Activated CD4-positive, alpha-beta T cell treated with anti-CD3 and anti-CD28 coated beads, Interleukin-2, Interleukin-4, amounts not matched to agents 100 ng/mL and 50 ng/mL, durations not matched to agents 16 hours and 8 hours (primary cell): ENCODE measurements around the gene ABCD1.
"Not testable (repeated sequence)": the region's sequence is repeated elsewhere in the genome, so short reads cannot be mapped to it uniquely, and the experiment has no call there.

Experiments used
- DNase-seq: peaks from one replicate; pipeline ENCODE4 v3.0.0-alpha.2; 2020; ENCODE audit warnings: low spot score

Gene ABCD1

DNA sequence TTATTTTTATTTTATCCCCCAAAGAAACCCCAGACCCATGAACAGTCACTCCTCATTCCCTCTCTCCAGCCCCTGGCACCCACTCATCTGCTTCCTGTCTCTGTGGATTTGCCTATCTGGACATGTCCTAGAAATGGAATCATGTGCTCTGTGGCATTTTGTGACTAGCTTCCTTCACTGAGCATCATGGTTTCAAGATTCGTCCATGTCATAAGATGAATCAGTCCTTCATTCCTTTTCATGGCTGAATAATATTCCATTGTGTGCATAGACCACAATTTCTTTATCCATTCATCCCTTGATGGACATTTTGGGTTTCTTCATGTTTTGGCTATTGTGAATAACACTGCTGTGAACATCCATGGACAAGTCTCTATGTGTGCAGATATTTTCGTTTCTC, 10.2 kb downstream of the ABCD1 start:
- no peak for DNase-seq

DNA sequence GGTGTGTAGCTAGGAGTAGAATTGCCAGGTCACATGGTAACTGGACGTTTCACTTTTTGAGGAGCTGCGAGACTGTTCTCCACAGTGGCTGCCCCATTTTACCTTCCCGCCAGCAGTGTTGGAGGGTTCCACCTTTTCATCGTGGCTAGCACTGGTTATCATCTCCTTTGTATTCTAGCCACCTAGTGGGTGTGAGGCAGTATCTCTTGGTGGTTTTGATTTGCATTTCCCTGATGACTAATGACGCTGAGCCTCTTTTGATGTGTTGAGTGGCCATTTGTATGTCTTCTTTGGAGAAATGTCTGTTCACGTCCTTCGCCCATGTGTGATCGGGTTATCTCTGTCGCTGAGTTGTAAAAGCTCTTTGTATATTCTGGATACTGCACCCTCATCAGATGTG, 10.6 kb downstream of the ABCD1 start:
- no peak for DNase-seq

DNA sequence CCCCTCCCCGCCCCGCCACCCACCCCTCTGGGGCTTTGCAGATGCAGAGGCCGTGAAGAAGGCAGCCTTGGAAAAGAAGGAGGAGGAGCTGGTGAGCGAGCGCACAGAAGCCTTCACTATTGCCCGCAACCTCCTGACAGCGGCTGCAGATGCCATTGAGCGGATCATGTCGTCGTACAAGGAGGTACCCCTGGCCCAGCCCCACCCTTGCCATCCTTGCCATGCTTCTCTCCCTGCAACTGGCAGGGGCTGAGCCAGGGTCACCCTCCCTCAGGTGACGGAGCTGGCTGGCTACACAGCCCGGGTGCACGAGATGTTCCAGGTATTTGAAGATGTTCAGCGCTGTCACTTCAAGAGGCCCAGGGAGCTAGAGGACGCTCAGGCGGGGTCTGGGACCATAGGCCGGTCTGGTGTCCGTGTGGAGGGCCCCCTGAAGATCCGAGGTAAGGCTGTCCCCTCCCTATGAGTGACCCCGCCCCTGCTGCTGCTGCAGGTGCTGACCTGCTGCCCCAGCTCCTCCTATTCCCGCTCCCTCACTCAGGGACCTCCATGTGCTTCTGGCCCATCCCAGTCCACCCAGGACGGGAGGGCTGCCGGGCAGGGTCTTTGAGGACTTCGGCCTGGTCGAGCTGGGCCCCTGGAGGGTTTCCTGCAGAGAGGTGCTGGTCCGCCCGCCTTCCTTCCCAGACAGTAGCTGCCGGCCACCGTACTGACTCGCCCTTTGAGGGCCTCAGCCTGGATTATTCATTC, 11.6 kb downstream of the ABCD1 start:
- no peak for DNase-seq

DNA sequence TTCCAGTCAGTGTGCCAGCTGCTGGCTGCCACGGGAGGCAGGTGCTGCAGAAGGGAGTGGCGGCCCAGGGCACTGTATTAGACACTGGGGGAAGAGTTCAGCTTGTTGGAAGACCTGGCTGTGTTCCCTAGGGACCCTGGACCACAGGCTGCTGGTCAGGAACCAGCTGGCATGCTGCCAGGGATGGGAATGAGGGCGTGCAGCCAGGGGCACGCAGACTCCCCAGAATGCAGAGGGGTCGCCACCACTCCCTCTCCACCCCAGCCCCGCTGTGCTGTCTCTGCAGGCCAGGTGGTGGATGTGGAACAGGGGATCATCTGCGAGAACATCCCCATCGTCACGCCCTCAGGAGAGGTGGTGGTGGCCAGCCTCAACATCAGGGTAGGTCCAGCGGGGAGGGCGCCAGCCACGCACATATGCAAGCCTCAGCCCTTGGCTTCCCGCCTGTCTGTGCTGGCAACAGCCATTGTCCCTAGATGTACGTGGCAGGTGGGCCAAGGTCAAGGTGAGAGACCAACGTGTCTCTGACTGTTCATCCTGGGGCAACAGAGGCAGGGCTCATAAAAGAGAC, 12.3 kb downstream of the ABCD1 start:
- no peak for DNase-seq

DNA sequence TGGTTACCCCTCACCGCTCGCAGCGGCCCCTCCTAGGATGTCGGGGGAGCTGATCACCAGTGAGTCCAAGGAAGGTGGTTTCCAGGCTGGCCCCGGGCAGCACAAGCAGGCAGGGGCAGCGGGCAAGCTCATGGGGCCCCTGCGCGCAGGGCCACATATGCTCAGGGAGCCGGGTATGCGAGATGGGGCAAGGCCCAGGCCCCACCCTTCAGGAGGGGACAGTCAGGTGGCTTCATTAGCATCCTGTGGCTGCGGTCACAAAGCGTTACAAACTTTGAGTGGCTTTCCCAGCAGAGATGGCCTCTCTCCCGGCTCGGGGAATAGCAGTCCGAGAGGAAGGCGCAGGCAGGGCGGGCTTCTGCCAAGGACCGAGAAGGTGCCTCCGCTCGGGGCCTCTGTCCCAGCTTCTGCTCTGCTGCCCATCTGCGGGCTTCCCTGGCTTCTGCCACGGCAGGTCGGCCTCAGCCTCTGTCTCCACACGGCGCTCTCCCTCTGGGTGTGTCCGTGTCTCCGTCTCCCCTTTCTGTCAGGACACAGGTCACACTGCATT, 13.5 kb downstream of the ABCD1 start:
- DNase-seq: no peak

DNA sequence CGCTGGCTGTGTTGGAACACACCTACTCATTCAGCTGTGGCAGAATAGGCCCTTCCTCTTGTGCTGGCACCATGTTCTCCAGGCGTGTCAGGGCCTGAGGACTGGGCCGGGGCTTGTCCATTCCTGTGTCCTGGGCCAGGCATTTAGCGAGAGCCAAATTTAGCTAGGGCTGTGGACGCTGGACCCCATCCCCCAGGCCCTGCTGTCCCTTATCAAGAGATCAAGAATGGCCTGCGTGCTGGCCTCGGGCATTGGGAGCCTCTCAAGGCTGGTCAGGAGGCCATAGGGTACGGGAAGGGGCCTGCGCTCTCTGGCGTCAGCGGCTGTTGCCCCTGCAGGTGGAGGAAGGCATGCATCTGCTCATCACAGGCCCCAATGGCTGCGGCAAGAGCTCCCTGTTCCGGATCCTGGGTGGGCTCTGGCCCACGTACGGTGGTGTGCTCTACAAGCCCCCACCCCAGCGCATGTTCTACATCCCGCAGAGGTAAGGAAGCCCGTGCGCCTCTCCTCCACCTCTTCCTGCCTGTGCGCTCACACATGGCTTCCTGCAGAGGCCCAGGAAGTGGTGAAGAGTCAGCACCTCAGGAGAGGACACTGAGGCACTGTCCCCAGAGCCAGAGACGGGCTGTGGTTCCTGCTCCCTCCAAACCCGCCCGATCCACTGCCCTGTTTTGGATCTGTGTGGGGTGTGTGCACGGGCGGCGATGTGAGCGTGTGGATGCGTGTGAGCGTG, 15.3 kb downstream of the ABCD1 start:
- DNase-seq: no peak

DNA sequence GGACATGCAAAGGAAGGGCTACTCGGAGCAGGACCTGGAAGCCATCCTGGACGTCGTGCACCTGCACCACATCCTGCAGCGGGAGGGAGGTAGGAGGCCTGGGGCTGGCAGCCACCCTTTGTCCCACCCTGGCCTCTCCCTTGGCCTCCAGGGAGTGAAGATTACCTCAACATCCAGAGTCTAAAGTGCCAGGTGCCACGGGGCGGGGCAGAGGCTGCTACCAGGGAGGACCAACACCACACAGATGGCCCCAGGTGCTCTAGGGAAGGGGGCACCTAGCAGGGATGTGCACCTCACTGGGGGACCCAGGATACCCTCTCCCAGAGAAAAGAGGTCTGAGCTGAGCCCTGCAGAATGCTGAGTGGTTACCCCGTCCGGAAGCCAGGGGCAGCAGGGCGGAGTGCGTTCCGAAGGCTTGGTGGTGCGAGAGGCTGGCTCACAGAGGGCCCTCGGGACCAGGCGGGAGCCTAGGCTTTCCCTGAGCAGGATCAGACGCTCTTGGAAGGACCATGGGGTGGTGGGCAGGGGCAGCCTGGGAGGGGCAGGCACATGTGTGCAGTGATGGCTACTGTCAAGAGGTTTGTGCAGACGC, 16.1 kb downstream of the ABCD1 start:
- DNase-seq: no peak

DNA sequence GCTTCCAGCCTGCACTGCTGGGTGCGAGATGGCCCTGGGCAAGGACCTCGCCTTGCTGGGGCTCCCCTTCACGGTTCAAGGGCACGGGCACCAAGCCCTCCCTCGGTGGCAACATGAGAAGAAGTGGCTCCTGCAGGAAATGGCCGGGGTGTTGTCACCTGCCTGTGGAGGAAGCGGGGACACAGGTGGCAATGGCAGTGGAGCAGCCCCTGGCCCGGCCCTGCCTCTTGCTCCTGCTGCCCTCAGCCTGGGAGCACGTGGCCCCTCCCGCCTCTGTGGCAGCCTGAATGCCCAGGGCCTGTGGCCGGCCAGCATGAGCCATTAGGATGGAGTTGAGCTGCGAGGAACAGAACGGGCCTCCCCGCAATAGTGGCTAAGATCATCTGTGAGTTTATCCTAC, 16.8 kb downstream of the ABCD1 start:
- no peak for DNase-seq

DNA sequence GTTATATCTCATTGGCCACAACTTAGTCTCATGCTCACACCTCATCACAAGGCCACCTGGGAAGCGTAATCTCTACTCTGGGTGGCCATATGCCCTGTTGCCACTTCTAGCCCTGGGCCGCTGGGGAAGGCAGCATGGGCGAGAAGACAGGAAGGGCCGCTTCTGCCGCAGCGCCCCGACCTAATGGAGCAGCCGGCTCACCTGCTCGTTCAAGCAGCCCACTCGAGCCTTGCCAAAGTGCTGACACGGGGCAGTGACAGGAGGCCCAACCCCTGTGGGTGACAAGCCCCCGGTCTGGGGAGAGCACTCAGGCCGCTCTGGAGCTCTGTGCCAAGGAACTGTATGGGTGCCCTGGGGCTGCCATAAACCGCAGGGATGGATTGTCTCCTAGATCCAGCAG, 17.5 kb downstream of the ABCD1 start:
- not testable (repeated sequence) for DNase-seq

DNA sequence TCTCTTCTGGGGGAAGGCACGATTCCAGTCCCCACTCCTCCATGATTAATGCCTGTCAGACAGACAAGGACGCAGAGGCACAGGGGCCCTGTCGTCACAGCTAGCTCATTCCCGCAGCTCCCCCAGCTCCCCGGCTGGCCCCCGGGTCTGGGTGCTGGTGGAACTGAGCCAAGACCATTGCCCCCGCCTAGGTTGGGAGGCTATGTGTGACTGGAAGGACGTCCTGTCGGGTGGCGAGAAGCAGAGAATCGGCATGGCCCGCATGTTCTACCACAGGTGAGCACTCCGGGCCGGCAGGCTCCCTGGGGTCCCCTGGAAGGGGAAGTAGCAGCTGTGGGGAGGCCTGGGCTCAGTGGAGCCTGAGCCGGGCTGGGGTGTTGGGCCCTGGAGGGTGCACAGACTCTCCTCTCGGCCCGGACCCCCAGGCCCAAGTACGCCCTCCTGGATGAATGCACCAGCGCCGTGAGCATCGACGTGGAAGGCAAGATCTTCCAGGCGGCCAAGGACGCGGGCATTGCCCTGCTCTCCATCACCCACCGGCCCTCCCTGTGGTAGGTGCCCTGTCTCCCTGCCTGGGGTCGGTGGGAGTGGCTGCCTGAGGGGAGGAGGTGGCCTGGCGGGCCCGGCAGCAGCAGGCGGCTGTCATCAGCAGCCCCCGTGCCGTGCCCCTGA, 18.3 kb downstream of the ABCD1 start:
- DNase-seq: not testable (repeated sequence)

DNA sequence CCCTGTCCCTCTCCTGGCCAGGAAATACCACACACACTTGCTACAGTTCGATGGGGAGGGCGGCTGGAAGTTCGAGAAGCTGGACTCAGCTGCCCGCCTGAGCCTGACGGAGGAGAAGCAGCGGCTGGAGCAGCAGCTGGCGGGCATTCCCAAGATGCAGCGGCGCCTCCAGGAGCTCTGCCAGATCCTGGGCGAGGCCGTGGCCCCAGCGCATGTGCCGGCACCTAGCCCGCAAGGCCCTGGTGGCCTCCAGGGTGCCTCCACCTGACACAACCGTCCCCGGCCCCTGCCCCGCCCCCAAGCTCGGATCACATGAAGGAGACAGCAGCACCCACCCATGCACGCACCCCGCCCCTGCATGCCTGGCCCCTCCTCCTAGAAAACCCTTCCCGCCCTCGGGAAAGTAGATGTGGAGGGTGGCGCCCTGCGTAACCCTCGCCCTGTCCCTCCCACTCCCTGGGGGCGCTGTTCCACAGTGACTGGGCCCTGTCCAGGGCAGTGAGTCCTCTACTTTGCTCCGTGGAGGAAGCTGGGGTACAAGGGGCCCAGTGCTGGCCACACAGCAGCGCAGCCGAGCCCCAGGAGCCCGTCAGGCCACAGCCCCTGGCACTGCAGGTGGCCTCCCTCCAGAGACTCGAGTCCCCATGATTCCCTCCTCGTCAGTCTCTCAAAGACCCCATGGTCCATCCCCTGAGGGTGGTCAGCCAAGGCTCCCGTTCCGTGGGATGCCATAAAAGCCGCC, 19.0 kb downstream of the ABCD1 start:
- DNase-seq: not testable (repeated sequence)

DNA sequence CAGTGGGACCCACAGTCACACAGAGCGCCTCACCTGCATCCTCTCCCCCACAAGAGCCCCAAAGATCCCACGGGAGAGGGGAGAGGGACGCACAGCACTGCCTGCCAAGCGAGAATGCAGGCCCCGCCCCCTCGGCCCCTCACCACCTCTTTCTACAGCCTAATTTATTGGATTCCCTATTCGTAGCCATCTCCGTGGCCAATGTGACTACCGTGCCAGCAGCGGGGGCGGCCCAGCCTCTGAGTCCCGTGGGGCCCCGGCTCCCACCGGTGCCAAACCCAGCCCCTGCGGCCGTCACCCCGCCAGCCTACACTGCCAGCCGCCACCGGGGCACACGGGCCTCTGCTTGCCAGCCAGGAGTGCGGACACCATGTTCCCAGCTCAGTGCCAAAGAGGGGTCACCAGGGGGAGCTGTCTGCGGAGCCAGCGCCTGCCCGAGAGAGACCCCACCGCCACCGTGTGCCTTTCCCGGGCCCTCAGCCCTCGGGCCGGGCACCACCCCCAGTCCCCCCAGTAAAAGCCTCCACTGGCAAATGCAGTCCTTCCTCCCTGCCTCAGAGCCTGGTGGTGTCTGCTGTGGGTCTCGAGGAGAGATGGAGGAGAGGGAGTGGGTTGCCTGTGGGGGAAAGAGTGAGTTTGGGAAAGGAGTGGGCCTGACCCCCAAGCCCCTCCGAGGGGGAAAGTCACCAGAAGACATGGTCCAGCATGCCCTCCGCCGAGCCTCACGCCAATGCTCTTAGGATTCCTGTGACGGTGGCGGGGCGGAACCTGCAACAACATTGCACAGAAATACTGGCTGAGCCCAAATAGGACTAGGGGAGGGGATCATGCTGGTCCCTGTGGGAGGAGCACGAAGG, 19.8 kb downstream of the ABCD1 start:
- DNase-seq: no peak

DNA sequence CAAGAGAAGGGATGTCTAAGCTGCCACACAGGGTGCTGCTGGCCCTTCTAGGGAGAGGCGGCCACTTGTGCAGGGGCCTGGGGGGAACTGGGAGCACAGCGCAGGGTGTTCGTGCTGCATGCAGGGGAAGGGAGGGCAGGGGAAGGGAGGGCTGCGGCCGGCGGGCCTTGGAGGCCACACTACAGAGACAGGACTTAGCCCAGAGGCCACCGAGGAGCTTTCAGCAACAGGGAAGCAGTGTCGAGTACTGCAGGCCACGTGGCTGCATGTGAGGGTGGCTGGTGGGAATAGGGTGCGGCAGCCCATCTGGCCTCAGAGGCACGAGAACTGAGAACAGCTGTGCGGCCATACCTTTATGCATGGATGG, 20.4 kb downstream of the ABCD1 start:
- not testable (repeated sequence) for DNase-seq

DNA sequence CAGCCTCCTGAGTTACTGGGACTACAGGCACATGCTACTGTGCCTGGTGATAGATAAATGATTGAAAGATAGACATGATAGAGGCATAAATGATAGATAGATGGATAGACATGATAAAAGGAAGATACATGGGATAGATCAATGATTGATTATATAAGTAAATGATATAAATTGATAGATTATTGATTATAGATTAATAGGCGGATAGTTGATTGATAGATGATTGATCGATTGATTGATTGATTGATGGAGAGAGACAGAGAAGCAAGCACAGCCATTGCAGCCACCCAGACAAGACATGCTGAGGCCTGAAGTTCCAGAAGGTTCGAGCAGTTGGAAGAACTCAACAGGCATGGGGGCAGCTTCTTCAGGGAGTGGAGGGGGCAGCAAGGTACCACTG, 21.7 kb downstream of the ABCD1 start:
- DNase-seq: no peak

DNA sequence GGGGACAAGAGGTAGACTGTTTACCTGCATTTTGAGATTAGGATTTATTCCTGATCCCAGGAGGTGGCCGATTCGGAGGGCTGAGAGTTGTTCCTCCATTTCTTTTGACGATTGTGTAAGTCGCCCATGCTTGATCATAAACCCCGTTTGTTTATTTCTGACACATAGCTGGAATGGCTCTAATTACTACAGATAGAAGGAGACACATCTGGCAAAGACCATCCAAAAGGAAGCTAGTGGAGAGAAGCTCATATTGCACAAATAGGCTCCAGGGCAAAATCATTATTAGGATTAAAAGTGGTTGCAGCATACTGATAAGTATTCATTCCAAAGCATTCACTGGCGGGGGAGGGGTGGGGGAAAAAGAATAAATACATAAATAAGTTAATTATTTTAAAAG, 22.3 kb downstream of the ABCD1 start:
- not testable (repeated sequence) for DNase-seq

DNA sequence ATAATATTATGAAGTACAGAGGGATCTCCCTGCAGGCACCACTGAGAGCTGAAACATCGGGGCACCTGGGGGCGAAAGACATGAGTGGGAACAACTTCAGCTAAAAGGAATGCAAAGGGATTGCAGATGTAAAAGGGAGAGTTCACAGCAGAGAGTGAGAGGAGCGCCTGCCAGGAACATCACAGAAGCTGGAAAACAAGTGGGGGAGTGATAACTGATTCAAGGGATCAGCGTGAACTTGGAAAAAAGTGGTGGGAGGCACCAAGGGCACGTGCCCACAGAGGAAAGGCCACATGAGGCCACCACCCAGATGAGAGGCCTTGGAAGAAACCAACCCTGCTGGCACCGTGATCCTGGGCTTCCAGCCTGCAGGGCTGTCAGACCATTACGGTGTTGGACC, 24.4 kb downstream of the ABCD1 start:
- DNase-seq: not testable (repeated sequence)

DNA sequence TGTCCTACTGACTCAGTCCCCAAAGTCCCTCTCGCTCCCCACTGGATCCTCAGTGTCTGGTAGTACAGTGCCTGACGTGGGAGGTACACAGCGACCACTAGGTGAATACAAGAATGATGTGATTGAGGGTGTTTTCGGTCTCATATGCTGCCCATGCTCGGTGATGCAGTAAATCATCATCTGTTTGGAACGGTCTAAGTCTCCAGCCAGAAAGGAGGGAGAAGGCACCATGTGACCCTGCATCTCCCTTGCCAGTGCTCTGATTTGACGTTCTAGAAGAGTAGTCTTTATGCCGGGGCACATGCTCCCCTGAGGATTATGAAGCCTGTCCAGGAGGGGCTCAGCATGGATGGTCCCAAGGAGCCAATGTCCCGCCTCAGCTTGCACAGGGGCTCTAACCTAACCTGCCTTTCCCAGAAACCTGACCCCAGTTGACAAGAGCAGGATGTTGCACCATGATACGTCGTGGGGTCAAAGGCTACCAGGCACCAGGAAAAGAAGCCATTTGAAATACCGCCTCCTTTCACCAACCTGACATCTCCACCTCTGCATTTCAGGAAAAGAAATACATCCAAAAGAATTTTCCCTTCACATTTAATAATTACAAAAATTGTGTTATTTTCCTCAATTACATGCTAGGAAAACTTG, 25.6 kb downstream of the ABCD1 start:
- DNase-seq: no peak

DNA sequence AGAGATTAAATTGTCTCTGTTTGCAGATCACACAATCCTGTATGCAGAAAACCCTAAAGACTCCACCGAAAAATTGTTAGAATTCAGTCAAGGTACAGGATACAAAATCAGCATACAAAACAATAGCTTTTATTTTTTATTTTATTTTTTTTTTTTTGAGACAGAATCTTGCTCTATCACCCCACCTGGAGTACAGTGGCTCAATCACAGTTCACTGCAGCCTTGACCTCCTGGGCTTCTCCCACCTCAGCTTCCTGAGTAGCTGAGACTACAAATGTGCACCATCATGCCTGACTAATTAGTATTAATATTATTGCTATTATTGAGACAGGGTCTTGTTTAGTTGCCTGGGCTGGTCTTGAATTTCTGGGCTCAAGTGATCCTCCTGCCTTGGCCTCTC, 30.5 kb downstream of the ABCD1 start:
- DNase-seq: no peak

DNA sequence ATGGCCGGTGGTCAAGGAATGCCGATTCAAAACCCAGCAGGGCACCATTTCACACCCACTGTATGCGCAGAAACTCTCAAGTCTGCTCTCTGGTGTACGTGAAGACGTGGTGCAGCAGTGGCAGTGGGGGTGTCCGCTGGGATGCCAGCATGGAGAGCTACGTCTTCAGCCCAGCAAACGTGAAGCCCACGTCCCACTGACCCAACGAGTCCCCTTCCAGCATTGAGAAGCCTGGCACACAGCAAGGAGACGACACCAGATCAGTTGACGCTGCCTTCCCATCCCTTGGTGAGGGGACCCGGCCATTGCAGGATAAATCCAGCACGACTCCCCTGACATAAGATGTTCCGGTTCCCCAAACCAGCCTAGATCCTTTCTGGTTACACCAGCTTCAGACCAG, 37.2 kb downstream of the ABCD1 start:
- DNase-seq: no peak

DNA sequence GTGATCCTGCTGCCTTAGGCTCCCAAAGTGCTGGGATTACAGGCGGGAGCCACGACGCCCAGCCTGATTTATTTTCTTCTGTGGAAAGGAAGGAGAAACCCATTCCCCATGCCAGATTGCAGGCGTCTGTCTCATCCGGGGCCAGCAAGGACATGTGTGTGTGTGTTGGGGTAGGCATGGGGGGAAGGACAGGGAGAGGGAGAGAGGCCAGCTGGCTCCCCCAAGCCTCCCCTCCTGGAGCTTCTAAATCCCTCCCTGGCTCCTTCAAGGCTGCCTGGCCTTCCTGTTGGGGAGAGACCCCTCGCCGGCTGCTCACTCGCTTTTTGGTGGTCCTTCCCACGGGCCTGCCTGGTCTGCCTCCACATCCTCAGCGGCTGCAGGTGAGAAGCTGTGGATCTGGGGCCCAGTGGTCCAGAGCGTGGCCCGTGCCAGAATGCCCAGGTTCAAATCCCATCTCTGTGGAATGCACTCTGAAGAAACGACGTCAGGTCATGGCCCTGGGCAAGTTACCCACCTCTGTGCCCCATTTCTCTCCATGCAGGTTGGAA, 38.0 kb downstream of the ABCD1 start:
- no peak for DNase-seq
